GM23338 (cell line): ENCODE measurements around the gene TRIM39. TPM values are rescaled to one million over a fixed set of nuclear protein-coding genes. Genes with fewer than 3 reads are reported as not detected.
"Not testable (repeated sequence)": the region's sequence is repeated elsewhere in the genome, so short reads cannot be mapped to it uniquely, and the experiment has no call there.

Experiments
- ATAC-seq: fragments of 200-7000 bp; cut with Tn5 transposase; 3 replicates; pipeline ENCODE4 v1.9.1; 2020
- DNase-seq: peaks from one replicate; pipeline ENCODE4 v3.0.0-alpha.2; 2015; ENCODE audit warnings: low spot score
- H2AFZ ChIP-seq: fragments of 200-600 bp; sonication (generic); 2 replicates; pipeline ENCODE4 v1.8.0; 2016; ENCODE audit warnings: antibody characterized with exemption, mild to moderate bottlenecking, moderate library complexity
- H3F3A ChIP-seq: fragments of 200-600 bp; sonication (generic); replicated peaks from 2 replicates; pipeline ENCODE4 v1.8.0; 2017; ENCODE audit warnings: antibody characterized with exemption, mixed run types, low read depth
- H3K27ac ChIP-seq: fragments of 200-600 bp; sonication (generic); 2 replicates; pipeline ENCODE4 v1.6.1; 2016; ENCODE audit warnings: low read depth
- H3K27me3 ChIP-seq: fragments of 200-600 bp; sonication (generic); 2 replicates; pipeline ENCODE4 v1.8.0; 2016; ENCODE audit warnings: mild to moderate bottlenecking, mixed run types, moderate library complexity; ENCODE audit not compliant: insufficient read depth
- H3K36me3 ChIP-seq: fragments of 200-600 bp; sonication (generic); 2 replicates; pipeline ENCODE4 v1.8.0; 2016; ENCODE audit warnings: mild to moderate bottlenecking; ENCODE audit not compliant: insufficient read depth
- H3K4me1 ChIP-seq: fragments of 200-600 bp; sonication (generic); 2 replicates; pipeline ENCODE4 v1.8.0; 2016; ENCODE audit warnings: mild to moderate bottlenecking, moderate library complexity; ENCODE audit not compliant: insufficient read depth
- H3K4me2 ChIP-seq: fragments of 200-600 bp; sonication (generic); 2 replicates; pipeline ENCODE4 v1.7.1; 2017; ENCODE audit warnings: mixed run types
- H3K4me3 ChIP-seq: fragments of 200-600 bp; sonication (generic); 2 replicates; pipeline ENCODE4 v1.6.1; 2016; ENCODE audit warnings: mixed run types
- H3K79me2 ChIP-seq: fragments of 200-600 bp; sonication (generic); replicated peaks from 2 replicates; pipeline ENCODE4 v1.8.0; 2017; ENCODE audit warnings: mild to moderate bottlenecking; ENCODE audit not compliant: insufficient read depth
- H3K9me2 ChIP-seq: fragments of 200-600 bp; sonication (generic); 2 replicates; pipeline ENCODE4 v1.8.0; 2017; ENCODE audit not compliant: insufficient read depth
- H4K20me1 ChIP-seq: fragments of 200-600 bp; sonication (generic); replicated peaks from 2 replicates; pipeline ENCODE4 v1.8.0; 2017; ENCODE audit warnings: mild to moderate bottlenecking; ENCODE audit not compliant: insufficient read depth
- H3K27ac Mint-ChIP-seq: 2 replicates; pipeline ENCODE4 v1.8.0; 2020; ENCODE audit warnings: inconsistent platforms, mild to moderate bottlenecking, moderate library complexity, mixed read lengths
- H3K27me3 Mint-ChIP-seq: 3 replicates; pipeline ENCODE4 v1.8.0; 2022; ENCODE audit warnings: low read depth, mild to moderate bottlenecking, moderate library complexity, mixed read lengths, inconsistent platforms; ENCODE audit not compliant: insufficient read depth, poor library complexity
- H3K36me3 Mint-ChIP-seq: 3 replicates; pipeline ENCODE4 v1.8.0; 2021; ENCODE audit warnings: low read depth, mild to moderate bottlenecking, inconsistent platforms, moderate library complexity, mixed read lengths
- H3K4me1 Mint-ChIP-seq: 3 replicates; pipeline ENCODE4 v1.8.0; 2020; ENCODE audit warnings: mild to moderate bottlenecking, inconsistent platforms, mixed read lengths
- H3K4me3 Mint-ChIP-seq: 3 replicates; pipeline ENCODE4 v1.8.0; 2021; ENCODE audit warnings: moderate library complexity, mild to moderate bottlenecking, inconsistent platforms, mixed read lengths
- H3K9me3 Mint-ChIP-seq: 3 replicates; pipeline ENCODE4 v1.8.0; 2020; ENCODE audit warnings: moderate library complexity, mild to moderate bottlenecking, inconsistent platforms, mixed read lengths
- CTCF ChIP-seq, 2 experiments: fragments of 200-600 bp in 1 of 2; sonication (generic) in 1 of 2; conservative IDR thresholded peaks; 2 replicates each; pipeline versions ENCODE4 v1.5.1 to v1.6.1; 2016 to 2017; ENCODE audit warnings: antibody characterized with exemption in 2 of 2, low read depth in 2 of 2, mild to moderate bottlenecking in 2 of 2, moderate library complexity in 1 of 2
- REST ChIP-seq: IDR thresholded peaks from one replicate; pipeline ENCODE4 v1.6.1; 2018; ENCODE audit warnings: antibody characterized with exemption; ENCODE audit not compliant: unreplicated experiment
- ZNF331 ChIP-seq: fragments of 250-450 bp; sonication (Bioruptor Pico); IDR thresholded peaks from 2 replicates; pipeline ENCODE4 v1.5.0; 2020; ENCODE audit warnings: low read depth, mild to moderate bottlenecking, moderate library complexity
- polyA plus RNA-seq: library from polyadenylated mRNA; unstranded; fragments of >200 nt; fragmentation: Nextera tagmentation; extraction: Ambion mirVana; gene quantifications from 2 replicates; pipeline ENCODE4 v1.2.1, GENCODE V29; 2016
- total RNA-seq: library from RNA; depleted of rRNA; stranded (reverse); fragments of >200 nt; shearing (Covaris generic); gene quantifications from 2 replicates; pipeline ENCODE4 v1.2.3, GENCODE V29; 2014

Gene TRIM39
- total and polyA plus RNA-seq, 2 experiments from 2014 or later: 5.4 to 19.2 TPM

GRCh38 chr6:30364591-30364990 lies 37.9 kb downstream of the TRIM39 start:
- no peak overlapping the region for H3K4me3 ChIP-seq
- H3K4me3 Mint-ChIP-seq: no peak overlapping the region
- no peak overlapping the region for H3K27ac ChIP-seq
- H3K27ac Mint-ChIP-seq: no peak overlapping the region
- DNase-seq (peak; percentile 58), ATAC-seq (peak; percentile 88)
- peaks cover 10% of the 10 kb centered on the region for H3K27me3 ChIP-seq
- no peaks in the 10 kb centered on the region for H3K79me2 ChIP-seq
- peaks cover 4% of the 10 kb centered on the region; the same call in 1 of the 3 replicates for H3K9me3 Mint-ChIP-seq
- no peaks in the 10 kb centered on the region for H3K9me2 ChIP-seq
- no peaks in the 10 kb centered on the region for H3K4me1 ChIP-seq
- no peaks in the 10 kb centered on the region for H3K36me3 ChIP-seq
- no peak overlapping the region for H3K4me2 ChIP-seq
- H2AFZ ChIP-seq: no peak overlapping the region
- H3F3A ChIP-seq: no peaks in the 10 kb centered on the region
- H3K4me1 Mint-ChIP-seq: peaks cover 2% of the 10 kb centered on the region; the same call in 1 of the 3 replicates
- H3K36me3 Mint-ChIP-seq: no peaks in the 10 kb centered on the region
- H4K20me1 ChIP-seq: no peaks in the 10 kb centered on the region
- TF ChIP-seq ZNF331 (CRISPR knock-in tag): no peak
- TF ChIP-seq CTCF (conservative IDR thresholded peaks at IDR 0.05; ENCODE audit: low read depth in 2 of 2): peak; percentile 42 to 69
- H3K27me3 Mint-ChIP-seq: peaks cover 11% of the 10 kb centered on the region

GRCh38 chr6:30369280-30369679 lies 42.6 kb downstream of the TRIM39 start:
- H4K20me1 ChIP-seq, H3K27ac ChIP-seq, H3K4me2 ChIP-seq, H3K4me1 Mint-ChIP-seq, H3K27me3 Mint-ChIP-seq, H3K9me2 ChIP-seq, H3K4me3 Mint-ChIP-seq, DNase-seq, H3K36me3 Mint-ChIP-seq, H3K27me3 ChIP-seq, H3K27ac Mint-ChIP-seq, H2AFZ ChIP-seq, H3K36me3 ChIP-seq, H3K4me3 ChIP-seq, ATAC-seq, H3K4me1 ChIP-seq, H3F3A ChIP-seq, H3K79me2 ChIP-seq, H3K9me3 Mint-ChIP-seq: not testable (repeated sequence)

GRCh38 chr6:30378290-30378937 lies 51.7 kb downstream of the TRIM39 start:
- ATAC-seq (peak; percentile 55; the same call in 2 of the 3 replicates), DNase-seq (peak; percentile 74)
- peak; percentile 85 for TF ChIP-seq REST
- no peak for TF ChIP-seq CTCF (conservative IDR thresholded peaks at IDR 0.05; ENCODE audit: low read depth in 2 of 2)
- H3K36me3 ChIP-seq: no peaks in the 10 kb centered on the region
- no peak overlapping the region for H3K27ac ChIP-seq
- no peaks in the 10 kb centered on the region; the same call in 1 of the 2 replicates for H3K27me3 ChIP-seq
- Mint-ChIP-seq H3K27me3 (peaks cover 5% of the 10 kb centered on the region), H3K9me3 (no peaks in the 10 kb centered on the region), H3K4me3 (no peak overlapping the region), H3K27ac (no peak overlapping the region), H3K36me3 (no peaks in the 10 kb centered on the region), H3K4me1 (no peaks in the 10 kb centered on the region)
- H3K9me2 ChIP-seq: no peaks in the 10 kb centered on the region
- H3K79me2 ChIP-seq: no peaks in the 10 kb centered on the region
- no peak overlapping the region for H3K4me2 ChIP-seq
- no peak overlapping the region for H3K4me3 ChIP-seq
- H3F3A ChIP-seq: no peaks in the 10 kb centered on the region
- H2AFZ ChIP-seq: no peak overlapping the region
- no peaks in the 10 kb centered on the region for H4K20me1 ChIP-seq
- H3K4me1 ChIP-seq: no peaks in the 10 kb centered on the region
